ENCODE results near the gene BIN1. TPM values are rescaled to one million over a fixed set of nuclear protein-coding genes. Genes with fewer than 3 reads are reported as not detected.
A peak's percentile ranks its signal among the peaks of the same experiment; 100 is the strongest.

Gene BIN1
- total RNA-seq, 2 donors from 2014 or later: 34.3 to 37.2 TPM

DNA sequence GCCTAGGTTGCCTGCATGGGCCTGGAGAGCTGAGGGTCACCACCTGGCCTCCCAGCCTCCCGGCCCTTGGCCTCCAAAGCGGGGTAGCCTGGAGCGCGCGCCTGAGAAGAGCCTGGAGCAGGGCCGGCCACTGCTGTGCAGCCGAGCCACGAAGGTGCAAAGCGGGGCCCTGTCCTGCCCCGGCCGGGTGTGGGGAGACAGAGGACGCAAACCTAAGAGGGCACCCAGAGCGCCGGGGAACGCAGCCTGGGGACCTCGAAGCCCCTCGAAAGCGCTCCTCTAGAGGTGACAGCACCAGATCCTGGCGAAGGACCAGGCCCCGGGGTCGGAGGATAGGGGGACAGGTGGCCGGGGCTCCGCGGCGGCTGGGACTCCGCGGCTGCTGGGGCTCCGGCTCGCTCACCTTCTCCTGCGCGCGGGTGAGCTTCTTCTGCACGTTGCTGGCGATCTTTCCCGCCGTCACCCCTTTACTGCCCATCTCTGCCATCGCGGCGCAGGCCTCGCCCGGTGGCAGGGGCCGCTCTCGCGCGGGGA, 430 bp downstream of the BIN1 start:
- DNase-seq (peak in 1 of 2 donors; percentile 50), ATAC-seq (peak; percentile 30)
- intact Hi-C loops (cut with DNase I, micrococcal nuclease): no loop called here

DNA sequence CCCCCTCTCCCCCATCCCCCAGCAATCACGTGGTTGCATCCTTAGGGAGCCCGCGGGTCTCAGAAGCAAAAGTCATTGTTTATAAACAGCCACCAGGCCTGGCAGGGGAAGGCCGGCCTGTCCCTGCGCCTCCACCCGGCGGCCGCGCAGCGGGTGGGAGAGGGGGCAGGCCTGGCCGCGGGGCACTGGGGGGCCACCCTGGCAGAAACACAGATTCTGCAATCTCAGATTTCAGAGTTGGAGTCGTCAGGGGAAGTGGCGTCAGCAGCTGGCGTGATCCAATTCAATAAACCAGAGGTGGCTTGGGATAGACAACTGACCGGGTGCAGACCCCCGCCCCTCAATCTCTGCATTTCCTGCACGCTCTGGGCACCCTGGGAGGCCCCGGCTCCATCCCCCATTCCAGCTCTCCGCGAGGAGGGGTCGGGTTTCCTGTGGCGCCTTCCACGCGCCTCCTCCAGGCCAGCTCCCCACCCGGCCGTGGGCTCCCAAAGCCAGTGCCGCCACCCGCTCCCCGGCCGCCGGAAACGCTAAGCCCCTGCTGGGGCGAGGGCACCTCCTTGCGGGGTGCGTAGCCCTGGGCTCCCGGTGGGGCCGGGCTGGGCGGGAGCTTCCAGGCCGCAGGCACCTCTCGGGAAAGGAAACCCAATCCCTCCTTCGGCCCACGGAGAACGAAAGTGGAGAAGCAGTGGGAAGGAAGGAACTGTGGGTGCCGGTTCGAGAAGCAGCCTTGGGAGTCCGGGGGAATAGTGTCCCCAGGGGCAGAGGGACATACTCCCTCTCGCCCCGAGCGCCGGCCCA, 1.1 kb downstream of the BIN1 start:
- intact Hi-C loops (cut with DNase I, micrococcal nuclease): no loop called here
- DNase-seq: peak; percentile 40 to 50
- ATAC-seq: peak; percentile 30

- intact Hi-C loops (cut with DNase I, micrococcal nuclease): no loop called here
- no peak for ATAC-seq
- DNase-seq: peak in 1 of 2 donors; percentile 36
These were observed 1.9 kb downstream of the BIN1 start for GRCh38 chr2:127104881-127105655.

DNA sequence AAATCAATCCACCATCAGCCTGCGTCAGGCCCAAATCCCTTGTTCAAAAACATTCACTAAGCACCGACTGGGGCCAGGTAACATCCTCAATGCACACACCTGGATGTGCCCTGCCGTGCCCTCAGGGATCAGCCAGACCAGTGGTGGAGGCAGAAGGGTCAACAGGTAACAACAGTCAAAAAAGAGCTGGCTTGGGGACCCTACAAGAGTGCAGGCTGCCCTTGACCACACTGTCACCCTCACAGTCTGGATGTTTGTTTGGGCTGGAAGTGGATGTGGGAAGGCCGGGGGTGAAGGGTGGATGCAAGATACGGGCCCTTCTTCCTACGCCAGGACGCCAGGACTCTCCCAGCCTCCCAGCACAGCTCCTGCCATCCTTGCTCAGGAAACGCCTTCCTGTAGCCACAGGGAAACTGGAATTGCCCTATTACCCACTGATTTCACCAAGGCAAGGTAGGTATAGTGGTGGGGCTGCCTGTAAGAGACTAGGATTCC, 2.7 kb downstream of the BIN1 start:
- DNase-seq: no peak
- ATAC-seq: no peak
- intact Hi-C loops (cut with DNase I, micrococcal nuclease): no loop called here

DNA sequence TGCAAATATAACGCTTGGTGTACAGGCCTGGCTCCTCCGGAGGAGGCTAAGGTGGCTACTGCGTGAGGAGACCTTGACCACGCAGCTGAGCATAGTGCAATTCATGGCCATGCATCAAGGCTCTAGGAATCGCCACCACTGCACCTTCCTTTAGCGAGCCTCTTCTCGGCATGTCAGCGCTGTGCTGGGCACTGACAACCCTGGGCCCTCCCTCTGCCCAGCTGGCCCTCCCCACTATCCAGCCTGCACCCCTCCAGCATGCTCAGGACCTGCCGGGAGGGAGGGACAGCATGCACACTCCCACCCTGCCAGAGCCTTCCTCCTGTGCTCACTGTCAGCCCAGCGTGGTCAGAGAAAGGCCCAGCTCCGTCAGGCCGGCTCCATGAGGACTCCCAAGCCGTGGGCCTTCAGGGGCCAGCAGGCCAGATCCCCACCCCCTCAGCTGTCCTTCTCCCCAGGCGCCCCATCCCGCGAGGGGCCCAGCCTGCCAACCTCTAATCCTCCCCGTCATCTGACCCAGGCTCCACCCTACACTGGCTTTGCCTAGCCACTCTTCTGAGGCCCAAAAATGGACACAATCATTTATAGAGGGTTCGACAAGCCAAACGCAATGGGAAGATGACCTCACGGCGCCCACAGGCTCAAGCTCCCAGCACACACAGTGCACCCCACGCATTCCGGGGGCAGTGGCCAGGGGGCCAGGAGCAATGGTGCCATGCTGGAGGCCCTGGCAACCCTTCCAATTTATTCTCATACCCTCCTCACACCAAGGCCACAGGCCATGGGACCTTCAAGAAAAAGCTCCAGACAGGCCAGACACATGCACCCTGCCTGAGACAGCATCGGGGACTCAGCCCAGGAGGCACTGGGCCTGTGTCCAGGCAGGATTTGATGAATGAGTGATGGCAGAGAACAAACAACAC, 3.5 kb downstream of the BIN1 start:
- intact Hi-C loops (cut with DNase I, micrococcal nuclease): no loop called here
- peak in 1 of 2 donors; percentile 25 for DNase-seq
- ATAC-seq: no peak

- peak in 1 of 2 donors; percentile 22 for DNase-seq
- intact Hi-C loops (cut with DNase I, micrococcal nuclease): no loop called here
- no peak for ATAC-seq
These were observed 4.3 kb downstream of the BIN1 start for GRCh38 chr2:127102521-127103242.

DNA sequence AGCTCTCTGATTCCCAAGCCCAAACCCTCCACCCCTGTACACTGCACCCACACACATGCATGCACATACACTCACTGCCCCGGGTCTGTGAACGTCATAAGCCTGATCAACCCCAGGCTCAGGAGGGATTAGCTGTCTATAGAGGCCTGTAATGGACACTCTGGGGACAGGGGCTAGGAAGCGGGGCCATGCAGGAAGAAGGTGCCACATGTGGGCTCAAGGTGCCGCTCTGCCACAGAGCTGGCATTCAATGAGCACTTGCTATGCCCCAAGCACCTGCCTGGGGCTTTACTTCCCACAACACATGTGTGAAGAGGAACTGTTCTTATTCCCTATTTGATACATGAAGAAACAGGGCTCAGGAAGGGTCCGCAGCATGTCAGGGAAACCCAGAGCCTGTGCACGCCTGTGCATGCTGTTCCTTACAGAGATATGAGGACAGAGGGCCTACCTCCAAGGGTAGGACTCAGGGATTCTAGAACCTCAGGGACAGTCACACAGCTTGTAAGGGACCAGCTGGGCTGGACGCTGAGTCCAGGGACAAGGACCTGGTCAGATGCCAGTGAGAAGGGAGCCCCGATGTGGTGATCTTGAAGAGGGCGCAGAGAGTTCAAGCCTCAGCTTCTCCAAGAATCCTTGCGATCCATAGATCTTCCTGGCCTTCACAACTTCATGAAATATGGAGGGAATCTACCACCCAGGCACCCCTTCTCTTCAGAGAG, 5.0 kb downstream of the BIN1 start:
- ATAC-seq (no peak), DNase-seq (peak in 1 of 2 donors; percentile 25)
- intact Hi-C loops (cut with DNase I, micrococcal nuclease): no loop called here

- ATAC-seq (no peak), DNase-seq (peak in 1 of 2 donors; percentile 22)
- intact Hi-C loops (cut with DNase I, micrococcal nuclease): no loop called here
These were observed 5.8 kb downstream of the BIN1 start for GRCh38 chr2:127101048-127101611.

- DNase-seq (peak; percentile 81 to 83), ATAC-seq (peak; percentile 89)
- intact Hi-C loops (cut with DNase I, micrococcal nuclease): no loop called here
These were observed 6.5 kb downstream of the BIN1 start for GRCh38 chr2:127100251-127101047.

DNA sequence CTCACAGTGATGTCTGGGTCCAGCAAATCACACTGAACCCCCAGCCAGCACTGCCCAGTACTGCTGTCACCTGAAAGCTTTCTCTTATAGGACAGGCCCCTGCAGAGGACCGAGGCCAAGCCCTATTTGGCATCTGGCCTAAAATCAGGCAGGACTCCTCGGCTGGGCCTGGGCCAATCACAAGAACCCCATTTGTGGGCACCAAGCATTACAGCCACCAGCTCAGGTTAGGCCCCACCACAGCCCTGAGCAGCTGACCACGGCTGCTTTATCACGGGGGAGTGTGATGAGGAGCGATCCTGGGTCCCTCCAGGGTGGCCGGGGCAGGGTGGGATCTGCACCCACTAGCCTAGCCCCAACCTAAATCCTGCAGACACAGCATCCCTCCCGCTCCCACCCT, 8.2 kb downstream of the BIN1 start:
- DNase-seq: no peak
- ATAC-seq: no peak
- intact Hi-C loops (cut with DNase I, micrococcal nuclease): no loop called here

- no peak for DNase-seq
- ATAC-seq: no peak
- intact Hi-C loops (cut with DNase I, micrococcal nuclease): no loop called here
These were observed 8.9 kb downstream of the BIN1 start for GRCh38 chr2:127097841-127098651.

GRCh38 chr2:127097471-127097765, 9.5 kb downstream of the BIN1 start:
- DNase-seq: no peak
- ATAC-seq: peak; percentile 16
- intact Hi-C loops (cut with DNase I, micrococcal nuclease): no loop called here

GRCh38 chr2:127096718-127097470, 10.1 kb downstream of the BIN1 start:
- DNase-seq (no peak), ATAC-seq (peak; percentile 37)
- intact Hi-C loops (cut with DNase I, micrococcal nuclease): no loop called here

- ATAC-seq: no peak
- intact Hi-C loops (cut with DNase I, micrococcal nuclease): no loop called here
- DNase-seq: no peak
These were observed 10.7 kb downstream of the BIN1 start for GRCh38 chr2:127096280-127096679.

GRCh38 chr2:127095784-127096183, 11.2 kb downstream of the BIN1 start:
- intact Hi-C loops (cut with DNase I, micrococcal nuclease): no loop called here
- no peak for ATAC-seq
- no peak for DNase-seq

All from left colon (tissue), 2 donors.